GM18502 (cell line): ENCODE results near the gene DCST1.

Experiments used
- ATAC-seq: cut with Tn5 transposase; IDR thresholded peaks from one replicate; pipeline ENCODE4 v1.9.1; 2021; ENCODE audit warnings: mild to moderate bottlenecking; ENCODE audit not compliant: unreplicated experiment, poor library complexity

DCST1 gene

DNA sequence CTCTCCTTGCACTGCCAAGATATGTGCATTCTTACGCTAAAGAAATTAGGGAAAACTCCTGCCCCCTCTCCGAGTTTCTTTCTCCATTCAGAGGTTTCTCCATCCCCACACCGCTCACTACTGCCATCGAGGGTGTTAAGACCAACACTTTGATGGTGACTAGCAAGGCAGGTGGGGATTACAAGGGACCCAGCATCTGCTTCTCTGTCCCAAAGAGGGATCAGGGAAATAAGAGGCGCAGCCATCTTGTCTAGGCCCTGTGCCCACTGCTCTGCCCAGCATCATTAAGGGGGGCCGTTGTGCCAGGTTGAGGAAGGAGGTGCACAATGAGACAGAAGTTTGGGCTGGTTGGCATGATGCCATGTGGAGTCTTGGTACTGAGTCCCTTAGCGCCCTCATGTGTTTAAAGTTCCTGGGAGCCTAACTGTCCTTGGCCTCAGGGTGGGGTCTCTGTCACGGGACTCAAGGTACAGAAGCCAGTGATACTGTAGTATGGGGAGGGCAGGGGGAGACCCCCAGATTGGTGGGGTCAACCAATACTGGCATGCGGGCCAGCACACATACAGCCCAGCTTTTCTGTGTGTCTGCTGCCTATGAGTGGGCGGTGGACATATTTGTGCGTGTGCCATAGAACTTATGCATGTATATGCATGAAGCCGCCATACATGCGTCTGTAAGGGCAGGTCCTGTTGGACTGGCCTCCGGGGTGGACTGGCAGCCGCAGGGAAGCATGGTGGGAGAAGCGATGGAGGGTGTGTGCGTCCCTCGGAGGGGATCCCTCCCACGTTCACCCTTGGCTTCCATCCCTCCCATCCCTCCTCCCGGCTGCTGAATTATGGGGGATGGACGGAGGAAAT lies 50.5 kb downstream of the DCST1 start:
- ATAC-seq: peak; percentile 4

DNA sequence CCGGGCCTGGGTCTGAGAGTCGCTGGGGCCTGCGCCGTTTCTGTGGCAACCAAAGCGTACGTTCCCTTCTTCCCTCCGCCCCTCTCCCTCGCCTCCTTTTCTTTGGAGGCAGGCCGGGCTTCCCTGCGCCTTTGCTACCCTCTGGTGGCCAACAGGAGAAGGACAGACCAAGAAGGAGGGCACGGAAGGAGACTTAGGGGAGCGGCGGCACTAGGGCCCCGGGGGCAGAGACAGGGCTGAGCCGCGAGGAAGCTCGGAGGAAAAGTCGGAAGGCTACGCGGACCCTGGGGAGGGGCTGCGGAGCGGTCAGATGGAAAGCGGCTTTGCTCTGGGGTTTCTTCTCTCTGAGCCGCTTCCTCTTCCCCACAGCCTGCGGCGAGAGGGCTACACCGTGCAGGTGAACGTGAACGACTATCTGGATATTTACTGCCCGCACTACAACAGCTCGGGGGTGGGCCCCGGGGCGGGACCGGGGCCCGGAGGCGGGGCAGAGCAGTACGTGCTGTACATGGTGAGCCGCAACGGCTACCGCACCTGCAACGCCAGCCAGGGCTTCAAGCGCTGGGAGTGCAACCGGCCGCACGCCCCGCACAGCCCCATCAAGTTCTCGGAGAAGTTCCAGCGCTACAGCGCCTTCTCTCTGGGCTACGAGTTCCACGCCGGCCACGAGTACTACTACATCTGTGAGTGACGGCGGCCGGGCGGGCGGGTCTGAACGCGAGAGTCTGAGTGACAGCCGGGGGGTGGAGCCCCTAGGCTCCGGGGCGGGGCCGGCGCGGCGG lies 51.3 kb downstream of the DCST1 start:
- ATAC-seq: peak; percentile 72

DNA sequence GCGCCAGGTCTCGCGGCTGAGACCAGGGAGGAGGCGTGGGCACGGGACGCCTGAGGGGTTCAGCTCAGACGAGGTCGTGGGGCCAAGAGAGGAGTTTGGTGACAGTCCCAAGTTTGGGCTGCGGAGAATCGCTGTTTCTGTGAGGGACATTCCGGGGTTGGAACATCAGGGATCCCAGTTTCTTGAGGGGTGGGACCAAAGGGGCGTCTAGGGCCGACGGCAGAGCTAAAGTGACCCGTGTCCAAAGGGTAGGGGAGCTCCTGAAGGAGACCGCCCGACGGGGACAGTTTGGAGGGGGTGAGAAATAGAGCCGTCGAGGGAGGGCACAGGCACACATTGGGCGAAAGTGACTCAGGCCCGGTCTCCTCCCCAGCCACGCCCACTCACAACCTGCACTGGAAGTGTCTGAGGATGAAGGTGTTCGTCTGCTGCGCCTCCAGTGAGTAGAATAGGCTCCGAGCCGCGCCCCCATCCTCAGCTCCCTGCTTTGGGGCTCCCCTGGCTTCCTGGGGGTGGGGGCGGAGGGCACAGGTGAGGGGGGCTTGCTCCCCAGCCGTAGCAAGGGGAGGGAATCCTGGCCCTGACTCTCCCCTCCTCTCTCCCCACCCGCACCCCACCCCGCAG lies 52.0 kb downstream of the DCST1 start:
- no peak for ATAC-seq

DNA sequence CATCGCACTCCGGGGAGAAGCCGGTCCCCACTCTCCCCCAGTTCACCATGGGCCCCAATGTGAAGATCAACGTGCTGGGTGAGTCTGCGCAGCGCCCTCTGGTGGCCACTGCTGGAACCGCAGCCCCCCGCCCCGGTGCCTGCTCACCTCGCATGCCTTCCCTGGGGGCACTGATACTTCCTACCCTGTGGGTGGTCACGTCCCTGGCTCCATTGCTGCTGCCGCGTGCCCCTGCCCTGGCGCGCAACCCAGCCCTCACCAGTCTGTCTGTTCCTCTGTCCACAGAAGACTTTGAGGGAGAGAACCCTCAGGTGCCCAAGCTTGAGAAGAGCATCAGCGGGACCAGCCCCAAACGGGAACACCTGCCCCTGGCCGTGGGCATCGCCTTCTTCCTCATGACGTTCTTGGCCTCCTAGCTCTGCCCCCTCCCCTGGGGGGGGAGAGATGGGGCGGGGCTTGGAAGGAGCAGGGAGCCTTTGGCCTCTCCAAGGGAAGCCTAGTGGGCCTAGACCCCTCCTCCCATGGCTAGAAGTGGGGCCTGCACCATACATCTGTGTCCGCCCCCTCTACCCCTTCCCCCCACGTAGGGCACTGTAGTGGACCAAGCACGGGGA lies 52.6 kb downstream of the DCST1 start:
- no peak for ATAC-seq

DNA sequence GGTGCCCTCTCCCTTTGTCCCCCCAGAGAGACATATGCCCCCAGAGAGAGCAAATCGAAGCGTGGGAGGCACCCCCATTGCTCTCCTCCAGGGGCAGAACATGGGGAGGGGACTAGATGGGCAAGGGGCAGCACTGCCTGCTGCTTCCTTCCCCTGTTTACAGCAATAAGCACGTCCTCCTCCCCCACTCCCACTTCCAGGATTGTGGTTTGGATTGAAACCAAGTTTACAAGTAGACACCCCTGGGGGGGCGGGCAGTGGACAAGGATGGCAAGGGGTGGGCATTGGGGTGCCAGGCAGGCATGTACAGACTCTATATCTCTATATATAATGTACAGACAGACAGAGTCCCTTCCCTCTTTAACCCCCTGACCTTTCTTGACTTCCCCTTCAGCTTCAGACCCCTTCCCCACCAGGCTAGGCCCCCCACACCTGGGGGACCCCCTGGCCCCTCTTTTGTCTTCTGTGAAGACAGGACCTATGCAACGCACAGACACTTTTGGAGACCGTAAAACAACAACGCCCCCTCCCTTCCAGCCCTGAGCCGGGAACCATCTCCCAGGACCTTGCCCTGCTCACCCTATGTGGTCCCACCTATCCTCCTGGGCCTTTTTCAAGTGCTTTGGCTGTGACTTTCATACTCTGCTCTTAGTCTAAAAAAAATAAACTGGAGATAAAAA lies 53.4 kb downstream of the DCST1 start:
- no peak for ATAC-seq

DNA sequence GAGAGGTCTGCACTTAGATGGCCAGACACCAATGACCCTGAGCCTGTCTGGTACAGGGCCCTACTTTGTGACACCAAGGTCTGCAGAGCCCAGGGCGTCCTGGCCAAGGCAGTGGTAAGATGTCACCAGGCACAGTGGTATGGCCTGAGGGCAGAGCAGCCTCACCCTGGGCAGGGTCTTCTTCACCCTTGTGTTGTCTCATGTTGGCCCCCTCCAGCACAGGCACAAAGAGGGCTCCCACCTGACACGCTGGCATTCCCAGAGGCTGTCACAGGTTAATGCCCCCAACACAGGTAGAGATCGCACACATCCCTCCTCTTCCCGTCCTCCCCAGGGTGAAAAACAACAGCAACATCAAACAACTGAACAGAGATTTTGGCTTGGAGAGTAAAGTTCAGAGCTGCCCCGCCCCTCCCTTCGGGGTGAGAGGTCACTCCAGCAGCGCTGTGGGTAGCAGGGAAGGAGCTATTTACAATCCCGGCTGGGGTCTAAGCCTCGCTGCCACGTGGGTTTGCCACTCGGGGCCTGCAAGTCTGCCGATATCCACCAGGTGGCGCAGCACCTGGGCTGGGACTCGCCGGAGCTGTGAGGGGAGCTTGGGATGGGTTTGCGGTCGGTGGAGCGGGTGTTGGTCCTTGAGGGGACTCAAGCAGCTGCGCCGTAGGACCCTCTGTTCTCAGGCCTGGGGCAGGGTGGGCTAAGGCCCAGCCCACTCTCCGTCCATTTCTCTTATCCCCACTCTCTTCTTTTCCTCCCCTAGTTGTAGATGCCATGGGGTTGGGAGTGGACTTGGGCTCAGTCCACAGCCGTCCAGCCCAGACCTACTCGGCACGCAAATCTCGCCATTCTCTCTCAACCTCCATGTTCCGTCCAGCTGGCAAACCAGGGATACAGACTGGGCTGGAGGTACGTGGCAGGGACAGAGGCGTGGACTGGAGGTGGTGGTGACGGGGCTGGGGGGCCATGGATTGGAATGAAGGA lies 57.7 kb downstream of the DCST1 start:
- ATAC-seq: no peak

DNA sequence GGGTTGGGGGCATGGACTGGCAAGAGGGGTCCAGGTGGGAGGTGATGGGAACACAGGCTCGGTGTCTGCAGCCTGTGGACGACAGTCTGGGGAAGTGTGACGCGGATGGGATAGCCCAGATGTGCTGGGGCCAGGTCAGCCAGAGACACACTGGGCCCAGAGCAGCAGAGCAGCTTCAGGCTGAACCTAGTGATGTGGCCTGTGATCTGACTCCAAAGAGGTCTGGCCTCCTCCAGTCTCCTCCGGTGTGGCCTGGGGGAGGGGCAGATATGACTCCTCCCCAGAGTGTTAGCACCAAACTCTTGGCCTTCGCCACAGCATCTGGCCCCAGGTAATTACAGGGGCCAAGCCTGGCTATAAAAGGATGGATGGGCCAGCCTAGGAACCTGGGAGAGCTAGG lies 58.5 kb downstream of the DCST1 start:
- no peak for ATAC-seq

DNA sequence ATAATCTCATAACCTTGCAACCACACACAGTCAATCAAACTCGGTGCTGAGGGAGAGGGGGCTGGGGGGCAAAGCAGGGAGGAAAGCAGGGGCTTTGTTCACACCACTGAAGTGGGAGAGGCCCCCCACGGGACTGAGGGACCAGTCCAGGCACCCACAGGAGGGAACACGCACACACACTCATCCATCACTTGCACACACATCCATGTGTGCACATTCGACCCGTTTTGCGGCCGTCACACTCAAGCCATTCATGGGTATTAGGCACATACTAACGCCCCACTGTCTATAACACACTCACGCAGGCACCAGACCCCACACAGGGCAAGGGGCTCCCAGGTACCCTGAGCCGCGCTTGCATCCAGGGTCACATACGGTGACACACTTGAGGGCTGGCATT lies 59.0 kb downstream of the DCST1 start:
- ATAC-seq: no peak

DNA sequence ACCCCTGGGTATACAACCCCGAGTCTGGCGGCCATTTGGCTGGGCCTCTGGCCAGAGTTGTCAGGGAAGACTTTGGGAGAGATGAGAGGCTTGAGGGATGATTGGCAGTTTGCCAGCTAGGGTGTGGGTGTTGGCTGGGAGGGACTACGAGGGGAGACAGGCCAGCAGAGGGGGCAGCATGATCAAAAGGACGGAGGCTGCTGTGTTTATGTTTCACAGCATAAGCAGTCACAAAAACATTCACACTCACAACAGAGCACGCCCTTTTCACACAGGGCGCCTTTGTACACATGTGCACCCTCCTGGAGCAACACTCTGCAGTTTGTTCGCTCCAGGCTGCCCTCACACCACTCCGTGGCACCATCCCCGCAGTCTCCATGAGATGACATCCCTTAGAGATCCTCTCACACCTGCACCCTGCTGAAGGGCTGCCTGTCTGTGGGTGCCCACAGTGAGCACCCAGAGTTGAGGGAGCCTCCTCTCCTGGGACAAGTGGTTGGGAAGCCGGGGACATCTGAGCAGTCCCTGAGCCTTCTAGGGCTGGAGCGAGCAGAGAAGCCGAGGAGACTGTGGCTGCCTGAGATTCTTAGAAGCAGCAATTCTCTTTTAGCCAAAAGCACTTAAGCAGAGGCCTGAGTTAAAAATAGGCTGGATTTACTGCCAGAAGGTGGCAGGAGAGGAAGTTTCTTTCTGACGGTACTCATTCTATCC lies 60.4 kb downstream of the DCST1 start:
- no peak for ATAC-seq

DNA sequence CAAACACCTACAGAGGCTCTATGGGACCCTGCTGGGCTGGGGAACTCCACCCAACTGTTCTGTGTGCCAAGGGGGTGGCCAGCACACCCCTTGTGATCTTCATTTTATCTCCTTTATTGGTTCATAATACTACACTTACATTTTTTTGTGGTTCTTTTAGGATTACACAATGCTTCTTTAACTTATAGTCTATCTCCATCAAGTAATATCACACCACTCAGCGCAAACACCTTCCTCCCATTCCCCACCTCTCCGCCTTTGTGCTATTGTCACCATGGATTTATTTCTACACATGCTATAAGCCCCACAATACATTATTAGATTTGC lies 61.0 kb downstream of the DCST1 start:
- no peak for ATAC-seq

DNA sequence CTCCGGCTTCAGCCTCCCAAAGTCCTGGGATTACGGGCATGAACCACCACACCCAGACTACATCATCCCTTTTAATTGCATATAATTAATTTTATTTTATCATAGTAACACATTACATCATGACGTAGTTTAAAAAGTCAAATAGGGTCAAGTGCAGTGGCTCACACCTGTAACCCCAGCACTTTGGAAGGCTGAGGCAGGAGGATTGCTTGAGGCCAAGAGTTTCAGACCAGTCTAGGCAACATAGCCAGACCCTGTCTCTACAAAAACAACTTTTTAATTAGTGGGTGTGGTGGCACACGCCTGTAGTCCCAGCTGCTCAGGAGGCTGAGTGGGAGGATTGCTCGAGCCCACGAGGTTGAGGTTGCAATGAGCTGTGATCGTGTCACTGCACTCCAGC lies 65.7 kb downstream of the DCST1 start:
- no peak for ATAC-seq
